ENCODE results near the gene ZNG1C.
"Not testable (repeated sequence)": the region's sequence is repeated elsewhere in the genome, so short reads cannot be mapped to it uniquely, and the experiment has no call there.

The ZNG1C gene

DNA sequence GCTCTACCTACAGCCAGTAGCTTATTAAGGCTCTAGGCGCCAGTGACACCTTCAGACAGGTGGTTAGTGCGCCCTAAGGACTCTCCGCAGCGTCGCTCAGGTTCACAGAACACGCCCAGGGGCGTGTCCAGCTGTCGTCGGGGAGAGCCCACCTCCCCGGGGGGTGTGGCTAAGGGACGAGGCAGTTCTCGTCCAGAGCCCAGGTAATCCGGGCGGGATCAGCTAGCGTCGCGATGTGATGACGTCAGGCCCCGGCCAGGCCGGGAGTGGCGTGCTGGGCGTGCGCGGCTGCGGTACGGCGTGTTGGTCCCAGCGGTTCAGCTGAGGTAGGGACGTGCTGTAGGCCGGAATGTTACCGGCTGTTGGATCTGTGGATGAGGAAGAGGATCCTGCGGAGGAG, at the start of gene ZNG1C:
Gene ZNG1C (plus strand): TSS at position 301 of the 400 bp plus-strand sequence. CDS start 49 bp downstream, at position 350.
- not testable (repeated sequence) for DNase-seq

DNA sequence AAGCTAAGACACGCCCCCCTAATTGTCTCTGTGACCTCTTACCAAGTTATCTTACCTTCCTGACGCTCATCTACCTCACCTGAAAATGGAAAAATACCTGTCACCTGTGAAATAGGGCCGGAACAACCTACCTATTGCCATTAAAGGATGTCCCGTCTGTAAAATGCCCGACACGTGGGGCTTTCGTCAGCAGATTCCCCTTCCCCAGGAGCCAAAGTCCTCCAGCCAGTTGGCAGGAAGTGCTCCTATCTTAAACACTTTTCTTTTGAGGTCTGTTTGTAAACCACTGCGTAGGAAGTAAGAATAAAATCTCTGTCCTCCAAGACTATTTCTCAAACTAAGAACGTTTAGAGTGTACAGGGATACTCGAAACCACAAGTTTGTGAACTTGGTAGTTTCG, 654 bp downstream of the ZNG1C start:
- DNase-seq: not testable (repeated sequence)

DNA sequence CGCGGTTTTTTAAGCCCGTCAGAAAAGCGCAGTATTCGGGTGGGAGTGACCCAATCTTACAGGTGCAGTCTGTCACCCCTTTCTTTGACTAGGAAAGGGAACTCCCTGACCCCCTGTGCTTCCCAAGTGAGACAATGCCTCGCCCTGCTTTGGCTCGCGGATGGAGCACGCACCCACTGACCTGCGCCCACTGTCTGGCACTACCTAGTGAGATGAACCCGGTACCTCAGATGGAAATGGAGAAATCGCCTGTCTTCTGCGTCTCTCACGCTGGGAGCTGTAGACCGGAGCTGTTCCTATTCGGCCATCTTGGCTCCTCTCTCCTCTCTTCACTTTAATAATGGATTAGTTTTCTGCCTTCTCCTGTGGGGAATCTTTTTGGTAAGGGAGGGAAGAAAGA, 39.3 kb downstream of the ZNG1C start:
- DNase-seq: not testable (repeated sequence)

- DNase-seq: not testable (repeated sequence)
Measured at GRCh38 chr9:68302567-68302966, 60.8 kb downstream of the ZNG1C start, which contains the start of gene FOXD4L3. Gene FOXD4L3 (plus strand): TSS chr9:68302867. CDS start chr9:68302952, 85 bp downstream.

DNA sequence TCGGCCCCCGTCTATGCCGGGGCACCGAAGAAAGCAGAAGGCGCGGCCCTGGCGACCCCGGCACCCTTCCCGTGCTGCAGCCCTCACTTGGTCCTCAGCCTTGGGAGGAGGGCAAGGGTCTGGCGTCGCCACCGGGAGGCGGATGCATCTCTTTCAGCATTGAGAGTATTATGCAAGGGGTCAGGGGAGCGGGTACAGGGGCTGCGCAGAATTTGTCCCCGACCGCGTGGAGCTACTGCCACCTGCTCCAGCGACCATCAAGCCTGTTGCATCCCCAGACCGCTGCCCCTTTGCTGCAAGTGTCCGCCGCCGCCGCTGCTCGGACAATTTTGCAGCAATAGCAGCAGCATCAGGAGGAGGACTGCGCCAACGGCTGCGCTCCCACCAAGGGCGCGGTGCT, 62.0 kb downstream of the ZNG1C start:
- DNase-seq: not testable (repeated sequence)

GRCh38 chr9:68304212-68304611, 62.4 kb downstream of the ZNG1C start:
- DNase-seq: not testable (repeated sequence)

DNA sequence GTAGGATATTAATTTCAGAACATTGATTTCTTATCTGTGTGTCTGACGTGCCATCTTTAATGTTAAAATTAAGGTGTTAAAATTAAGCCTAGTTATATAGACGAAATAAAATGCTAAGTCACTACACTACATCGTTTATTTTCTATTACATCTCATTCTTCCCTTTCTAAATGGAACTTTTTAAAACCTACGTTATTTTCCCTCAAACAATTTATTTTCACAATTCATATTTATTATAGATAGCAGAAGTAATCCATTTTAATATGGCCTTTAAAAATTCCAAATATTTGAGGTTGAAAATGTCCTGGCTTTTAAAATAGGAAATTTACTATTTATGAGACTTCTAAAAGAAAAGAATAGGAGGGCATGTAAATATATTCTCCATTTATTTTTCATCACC, 63.0 kb downstream of the ZNG1C start:
- not testable (repeated sequence) for DNase-seq

- DNase-seq: not testable (repeated sequence)
Measured at GRCh38 chr9:68305680-68306285, 64.0 kb downstream of the ZNG1C start.

GRCh38 chr9:68306391-68306964, 64.7 kb downstream of the ZNG1C start:
- not testable (repeated sequence) for DNase-seq

GRCh38 chr9:68307127-68307526, 65.3 kb downstream of the ZNG1C start:
- DNase-seq: not testable (repeated sequence)

DNA sequence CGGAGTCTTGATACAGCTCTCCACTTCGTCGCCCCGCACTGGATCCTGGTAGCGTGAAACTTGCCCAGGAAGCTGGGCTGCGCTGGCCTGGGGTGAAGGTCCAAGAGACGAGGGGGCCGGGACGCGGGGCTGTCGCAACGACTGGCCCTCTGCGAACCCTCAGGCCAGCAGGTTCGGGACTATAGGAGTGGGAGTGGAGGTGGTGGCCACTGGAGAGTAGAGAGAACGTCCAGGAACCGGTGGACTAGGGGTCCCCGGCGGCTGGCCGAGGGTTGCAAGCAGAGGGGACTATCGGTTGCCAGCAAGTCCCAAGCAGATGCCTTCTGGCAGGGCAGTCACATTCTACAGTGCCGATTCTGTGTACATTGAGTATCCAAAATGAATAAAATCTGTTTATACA, 65.9 kb downstream of the ZNG1C start:
- not testable (repeated sequence) for DNase-seq

- not testable (repeated sequence) for DNase-seq
Measured at GRCh38 chr9:68311208-68311607, 69.4 kb downstream of the ZNG1C start.

- not testable (repeated sequence) for DNase-seq
Measured at GRCh38 chr9:68318209-68318608, 76.4 kb downstream of the ZNG1C start.

DNA sequence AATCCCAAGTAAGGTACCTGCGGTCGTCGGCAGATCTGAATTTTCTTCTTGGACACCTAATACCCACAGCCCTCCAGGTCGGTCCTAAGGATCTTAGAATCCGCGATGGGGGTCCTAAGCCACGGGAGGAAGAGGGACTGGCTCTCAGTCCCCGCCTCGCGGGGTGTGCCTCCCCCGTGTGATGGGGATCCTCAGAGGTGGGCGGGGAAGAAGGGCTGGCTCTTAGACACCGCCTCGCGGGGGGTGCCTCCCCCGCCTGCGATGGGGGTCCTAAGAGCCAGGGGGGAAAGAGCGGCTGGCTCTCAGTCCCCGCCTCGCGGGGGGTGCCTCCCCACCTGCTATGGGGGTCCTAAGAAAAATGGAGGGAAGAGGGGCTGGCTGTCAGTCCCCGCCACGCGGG, 82.0 kb downstream of the ZNG1C start:
- DNase-seq: not testable (repeated sequence)

GRCh38 chr9:68324518-68324917, 82.7 kb downstream of the ZNG1C start:
- DNase-seq: not testable (repeated sequence)

- DNase-seq: not testable (repeated sequence)
Measured at GRCh38 chr9:68329106-68329505, 87.3 kb downstream of the ZNG1C start.

GRCh38 chr9:68330531-68331173, 88.9 kb downstream of the ZNG1C start:
- DNase-seq: not testable (repeated sequence)

GRCh38 chr9:68332122-68332521, 90.3 kb downstream of the ZNG1C start:
- DNase-seq: not testable (repeated sequence)

GRCh38 chr9:68335935-68336334, 94.2 kb downstream of the ZNG1C start:
- DNase-seq: not testable (repeated sequence)

DNA sequence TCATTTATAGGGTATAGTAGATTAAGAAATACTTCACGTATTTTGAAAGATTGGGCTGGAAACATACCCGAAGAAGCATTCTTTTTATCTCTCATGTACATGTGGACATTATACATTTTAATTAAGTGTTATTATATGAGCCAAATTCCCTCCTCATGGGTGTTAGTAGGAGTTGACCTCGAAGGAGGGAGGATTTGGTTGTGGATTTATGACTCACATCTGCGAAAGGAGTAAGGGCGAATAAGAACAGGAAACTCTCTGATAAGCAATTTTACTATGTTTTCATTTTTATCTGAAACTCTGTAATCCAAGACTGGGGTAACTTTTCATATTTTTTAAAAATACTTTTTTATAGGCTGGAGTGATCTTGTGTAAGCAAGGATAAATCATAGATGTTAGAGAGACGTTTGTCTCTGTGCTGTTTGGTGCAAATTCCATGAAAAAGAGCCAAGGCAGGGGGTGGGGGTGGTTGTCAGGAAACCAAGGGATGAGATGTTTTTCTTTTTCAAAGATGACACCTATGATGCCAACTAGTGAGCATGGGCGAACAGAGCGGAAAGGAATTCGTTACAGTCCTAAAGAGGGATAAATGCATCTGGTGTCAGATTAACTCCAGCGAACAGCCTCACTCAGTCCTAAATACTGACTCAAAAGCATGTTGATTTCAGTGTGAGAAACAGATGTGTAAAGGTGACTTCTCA, 95.0 kb downstream of the ZNG1C start:
- not testable (repeated sequence) for DNase-seq

DNA sequence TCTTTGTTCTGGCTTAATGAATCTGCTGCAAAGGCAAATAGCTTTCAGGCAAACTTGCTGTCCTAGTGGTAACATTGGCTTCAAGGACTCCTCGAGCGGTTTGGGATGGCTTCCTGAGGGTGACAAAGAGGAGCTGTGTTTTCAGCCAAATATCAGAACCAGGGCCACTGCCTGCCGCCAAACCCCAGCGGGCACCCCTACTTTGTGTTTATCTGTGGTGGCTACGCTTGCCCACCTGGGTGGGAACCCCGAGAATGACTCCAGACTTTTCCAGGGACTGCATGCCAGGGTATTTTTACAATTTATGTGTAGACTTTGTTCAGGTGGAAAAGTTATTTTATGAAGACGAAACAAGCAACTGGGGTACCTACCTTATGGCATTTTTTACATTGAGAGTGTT, 96.2 kb downstream of the ZNG1C start:
- DNase-seq: not testable (repeated sequence)

GRCh38 chr9:68342265-68343025, 100.7 kb downstream of the ZNG1C start:
- not testable (repeated sequence) for DNase-seq
